GM12865 (cell line): ENCODE data around the gene CUX1.
"Not testable (repeated sequence)": the region's sequence is repeated elsewhere in the genome, so short reads cannot be mapped to it uniquely, and the experiment has no call there.

Experiments
- DNase-seq: peaks from one replicate; pipeline ENCODE4 v3.0.0; 2010; ENCODE audit warnings: low read depth
- H3K4me3 ChIP-seq: 2 replicates; pipeline ENCODE4 v1.5.1; 2011; ENCODE audit warnings: mild to moderate bottlenecking, low read depth, low read length, control low read depth
- CTCF ChIP-seq: IDR thresholded peaks from 2 replicates; pipeline ENCODE4 v1.5.1; 2011; ENCODE audit warnings: low read length, control low read depth, low read depth, inconsistent platforms; ENCODE audit not compliant: insufficient read depth; ENCODE audit errors: missing control alignments

Gene CUX1

GRCh38 chr7:101819913-101820522, 2.6 kb downstream of the CUX1 start:
- no peak for TF ChIP-seq CTCF
- H3K4me3 ChIP-seq: no peak overlapping the region
- no peak for DNase-seq

- no peak for TF ChIP-seq CTCF
- no peak for DNase-seq
- H3K4me3 ChIP-seq: no peak overlapping the region
Observed at GRCh38 chr7:101820703-101821102, 3.3 kb downstream of the CUX1 start.

GRCh38 chr7:101822632-101823031, 5.2 kb downstream of the CUX1 start:
- not testable (repeated sequence) for H3K4me3 ChIP-seq, DNase-seq

- H3K4me3 ChIP-seq: no peak overlapping the region
- no peak for TF ChIP-seq CTCF
- no peak for DNase-seq
Observed at GRCh38 chr7:101823096-101823495, 5.7 kb downstream of the CUX1 start.

GRCh38 chr7:101823596-101823995, 6.2 kb downstream of the CUX1 start:
- TF ChIP-seq CTCF: no peak
- DNase-seq: no peak
- H3K4me3 ChIP-seq: no peak overlapping the region

- no peak overlapping the region for H3K4me3 ChIP-seq
- TF ChIP-seq CTCF: no peak
Observed at GRCh38 chr7:101824440-101824839, 7.0 kb downstream of the CUX1 start.

GRCh38 chr7:101826081-101826835, 8.8 kb downstream of the CUX1 start:
- no peak for DNase-seq
- no peak overlapping the region for H3K4me3 ChIP-seq
- no peak for TF ChIP-seq CTCF

More at GRCh38 chr7:101824440-101824839, 7.0 kb downstream of the CUX1 start:
- DNase-seq: no peak
